Measurements from ENCODE around the gene GPM6B.
A peak's percentile ranks its signal among the peaks of the same experiment; 100 is the strongest.

GPM6B gene

GRCh38 chrX:13754765-13755164 lies 62.1 kb downstream of the GPM6B start:
- Histone ChIP-seq H3K27me3 (ENCODE audit: insufficient read depth, poor library complexity, severe bottlenecking) (no peaks in the 10 kb centered on the region), H3K36me3 (ENCODE audit: low read depth) (peaks cover 36% of the 10 kb centered on the region), H3K9me3 (ENCODE audit: severe bottlenecking) (no peaks in the 10 kb centered on the region), H3K27ac (ENCODE audit: poor library complexity, severe bottlenecking) (no peak overlapping the region), H3K4me1 (ENCODE audit: insufficient read depth, poor library complexity, severe bottlenecking) (no peaks in the 10 kb centered on the region), H3K4me3 (ENCODE audit: severe bottlenecking) (no peak overlapping the region)
- DNase-seq (ENCODE audit: low spot score) (no peak), ATAC-seq (ENCODE audit: low read depth) (no peak)
- TF ChIP-seq, protein P1, sequence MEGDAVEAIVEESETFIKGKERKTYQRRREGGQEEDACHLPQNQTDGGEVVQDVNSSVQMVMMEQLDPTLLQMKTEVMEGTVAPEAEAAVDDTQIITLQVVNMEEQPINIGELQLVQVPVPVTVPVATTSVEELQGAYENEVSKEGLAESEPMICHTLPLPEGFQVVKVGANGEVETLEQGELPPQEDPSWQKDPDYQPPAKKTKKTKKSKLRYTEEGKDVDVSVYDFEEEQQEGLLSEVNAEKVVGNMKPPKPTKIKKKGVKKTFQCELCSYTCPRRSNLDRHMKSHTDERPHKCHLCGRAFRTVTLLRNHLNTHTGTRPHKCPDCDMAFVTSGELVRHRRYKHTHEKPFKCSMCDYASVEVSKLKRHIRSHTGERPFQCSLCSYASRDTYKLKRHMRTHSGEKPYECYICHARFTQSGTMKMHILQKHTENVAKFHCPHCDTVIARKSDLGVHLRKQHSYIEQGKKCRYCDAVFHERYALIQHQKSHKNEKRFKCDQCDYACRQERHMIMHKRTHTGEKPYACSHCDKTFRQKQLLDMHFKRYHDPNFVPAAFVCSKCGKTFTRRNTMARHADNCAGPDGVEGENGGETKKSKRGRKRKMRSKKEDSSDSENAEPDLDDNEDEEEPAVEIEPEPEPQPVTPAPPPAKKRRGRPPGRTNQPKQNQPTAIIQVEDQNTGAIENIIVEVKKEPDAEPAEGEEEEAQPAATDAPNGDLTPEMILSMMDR (IDR thresholded peaks at IDR 0.05; ENCODE audit: poor library complexity, severe bottlenecking) = no peak

DNA sequence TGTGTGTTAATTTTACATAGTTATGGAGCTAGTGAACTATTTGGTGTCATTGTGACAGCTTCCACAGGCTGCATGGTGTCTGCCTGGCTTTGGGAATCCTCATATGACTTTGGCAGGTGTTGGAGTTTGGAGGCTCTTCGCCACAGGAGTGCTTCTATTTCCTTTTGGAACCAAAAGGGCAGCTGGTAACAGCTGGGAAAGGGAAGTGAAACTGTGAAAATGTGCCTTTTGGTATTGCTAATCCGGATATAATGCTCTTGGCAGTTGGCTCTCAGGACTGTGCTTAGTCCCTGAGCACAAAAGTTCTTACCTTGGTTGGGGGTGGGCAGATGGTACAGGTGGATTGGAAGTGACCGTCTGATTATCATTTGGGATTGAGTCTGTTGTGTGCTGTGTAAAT lies 64.2 kb downstream of the GPM6B start:
- Histone ChIP-seq H3K27me3 (ENCODE audit: insufficient read depth, poor library complexity, severe bottlenecking) (no peaks in the 10 kb centered on the region), H3K36me3 (ENCODE audit: low read depth) (peaks cover 32% of the 10 kb centered on the region), H3K27ac (ENCODE audit: poor library complexity, severe bottlenecking) (no peak overlapping the region), H3K9me3 (ENCODE audit: severe bottlenecking) (no peaks in the 10 kb centered on the region), H3K4me1 (ENCODE audit: insufficient read depth, poor library complexity, severe bottlenecking) (no peaks in the 10 kb centered on the region), H3K4me3 (ENCODE audit: severe bottlenecking) (no peak overlapping the region)
- ATAC-seq (ENCODE audit: low read depth) (no peak), DNase-seq (ENCODE audit: low spot score) (no peak)
- TF ChIP-seq, protein P1 (IDR thresholded peaks at IDR 0.05; ENCODE audit: poor library complexity, severe bottlenecking) = no peak

DNA sequence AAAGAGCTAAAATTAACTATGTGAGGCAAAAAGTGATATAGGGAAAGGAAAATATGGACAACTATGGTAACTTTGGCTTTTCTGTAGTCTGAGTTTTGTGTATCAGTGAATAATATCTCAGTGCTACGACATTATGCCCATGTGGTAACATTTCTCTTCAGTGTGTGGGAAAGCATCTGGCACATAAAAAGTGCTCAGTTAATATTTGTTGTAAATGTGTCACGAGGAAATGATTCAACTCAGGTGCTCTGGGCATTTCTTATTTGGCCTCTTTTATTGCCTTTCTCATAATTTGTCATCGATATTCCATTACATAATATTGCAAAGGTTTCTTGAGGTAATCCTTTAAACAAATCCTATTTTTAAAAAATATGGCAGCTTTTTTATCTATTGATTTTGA lies 64.8 kb downstream of the GPM6B start:
- ATAC-seq (ENCODE audit: low read depth) = 0 out of 3 replicates have a peak, but pooled peaks have one; percentile 19
- no peaks in the 10 kb centered on the region for H3K4me1 ChIP-seq (ENCODE audit: insufficient read depth, poor library complexity, severe bottlenecking)
- no peaks in the 10 kb centered on the region for H3K9me3 ChIP-seq (ENCODE audit: severe bottlenecking)
- H3K27ac ChIP-seq (ENCODE audit: poor library complexity, severe bottlenecking) = peak overlapping the region; percentile 22
- no peak for DNase-seq (ENCODE audit: low spot score)
- H3K36me3 ChIP-seq (ENCODE audit: low read depth) = peaks cover 27% of the 10 kb centered on the region
- no peak overlapping the region for H3K4me3 ChIP-seq (ENCODE audit: severe bottlenecking)
- no peaks in the 10 kb centered on the region for H3K27me3 ChIP-seq (ENCODE audit: insufficient read depth, poor library complexity, severe bottlenecking)
- TF ChIP-seq, protein P1 (IDR thresholded peaks at IDR 0.05; ENCODE audit: poor library complexity, severe bottlenecking) = no peak

DNA sequence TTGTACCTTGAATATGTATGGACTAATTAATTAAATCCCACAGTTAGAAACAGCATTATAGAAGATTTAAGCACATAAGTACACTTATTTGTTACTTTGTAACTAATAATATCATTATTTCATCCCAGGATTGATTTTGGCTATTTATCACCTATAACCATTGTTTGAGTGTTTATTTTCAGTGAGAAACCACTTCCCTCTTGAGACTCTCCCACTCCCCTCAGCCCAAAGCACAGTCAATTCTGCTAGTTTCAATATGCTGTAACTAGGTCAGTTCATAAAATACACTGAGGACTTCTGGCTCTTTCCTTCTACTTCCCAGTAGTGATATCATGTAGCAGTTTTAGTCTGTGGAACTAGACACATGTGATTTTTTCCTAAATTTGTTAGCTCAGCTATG lies 66.1 kb downstream of the GPM6B start:
- no peak overlapping the region for H3K4me3 ChIP-seq (ENCODE audit: severe bottlenecking)
- H3K27ac ChIP-seq (ENCODE audit: poor library complexity, severe bottlenecking) = no peak overlapping the region
- peaks cover 25% of the 10 kb centered on the region for H3K36me3 ChIP-seq (ENCODE audit: low read depth)
- TF ChIP-seq, protein P1 (IDR thresholded peaks at IDR 0.05; ENCODE audit: poor library complexity, severe bottlenecking) = no peak
- DNase-seq (ENCODE audit: low spot score) = no peak
- H3K4me1 ChIP-seq (ENCODE audit: insufficient read depth, poor library complexity, severe bottlenecking) = no peaks in the 10 kb centered on the region
- ATAC-seq (ENCODE audit: low read depth) = no peak
- no peaks in the 10 kb centered on the region for H3K27me3 ChIP-seq (ENCODE audit: insufficient read depth, poor library complexity, severe bottlenecking)
- no peaks in the 10 kb centered on the region for H3K9me3 ChIP-seq (ENCODE audit: severe bottlenecking)

- DNase-seq (ENCODE audit: low spot score) (no peak), ATAC-seq (ENCODE audit: low read depth) (peak; percentile 67)
- peaks cover 25% of the 10 kb centered on the region for H3K36me3 ChIP-seq (ENCODE audit: low read depth)
- H3K27ac ChIP-seq (ENCODE audit: poor library complexity, severe bottlenecking) = no peak overlapping the region
- TF ChIP-seq, protein P1 (IDR thresholded peaks at IDR 0.05; ENCODE audit: poor library complexity, severe bottlenecking) = peak; percentile 67
- no peaks in the 10 kb centered on the region for H3K9me3 ChIP-seq (ENCODE audit: severe bottlenecking)
- no peaks in the 10 kb centered on the region for H3K4me1 ChIP-seq (ENCODE audit: insufficient read depth, poor library complexity, severe bottlenecking)
- H3K27me3 ChIP-seq (ENCODE audit: insufficient read depth, poor library complexity, severe bottlenecking) = no peaks in the 10 kb centered on the region
- no peak overlapping the region for H3K4me3 ChIP-seq (ENCODE audit: severe bottlenecking)
Observed at GRCh38 chrX:13750204-13750603, 66.7 kb downstream of the GPM6B start.

Data from RWPE2 (cell line).